K562 (cell line): ENCODE measurements around the gene BICD1.

Source experiments
- BHLHE40 ChIP-seq: IDR thresholded peaks from 2 replicates; pipeline ENCODE4 v1.6.1; 2011; ENCODE audit warnings: low read length, improper control_type of control experiment
- CBX5 ChIP-seq: IDR thresholded peaks from 2 replicates; pipeline ENCODE4 v1.6.1; 2014; ENCODE audit warnings: low read depth, borderline replicate concordance
- CTCF ChIP-seq, 3 experiments: IDR thresholded peaks in 2 of 3; conservative IDR thresholded peaks in 1 of 3; 2 replicates each; pipeline ENCODE4 v1.5.1; 2011 to 2012; ENCODE audit warnings: low read length in 3 of 3, mild to moderate bottlenecking in 3 of 3, control low read depth in 2 of 3, improper control_type of control experiment in 1 of 3, inconsistent platforms in 1 of 3, low read depth in 1 of 3, mixed read lengths in 1 of 3, moderate library complexity in 1 of 3; ENCODE audit not compliant: insufficient read depth in 2 of 3
- E2F3 ChIP-seq: fragments of 250-450 bp; sonication (Bioruptor Pico); IDR thresholded peaks from 2 replicates; pipeline ENCODE4 v1.4.0; 2020; ENCODE audit warnings: mild to moderate bottlenecking
- NKRF ChIP-seq: fragments of 450-650 bp; IDR thresholded peaks from 2 replicates; pipeline ENCODE4 v1.6.1; 2016; ENCODE audit warnings: borderline replicate concordance
- PHF8 ChIP-seq: fragments of 200-600 bp; sonication (generic); IDR thresholded peaks from 2 replicates; pipeline ENCODE4 v1.6.1; 2012; ENCODE audit warnings: mixed run types, mild to moderate bottlenecking, inconsistent platforms, low read length, moderate library complexity, borderline replicate concordance
- POLR2AphosphoS5 ChIP-seq: IDR thresholded peaks from 2 replicates; pipeline ENCODE4 v1.6.1; 2011; ENCODE audit warnings: mild to moderate bottlenecking, low read depth, low read length, moderate library complexity; ENCODE audit not compliant: control insufficient read depth, insufficient read depth
- RBM22 ChIP-seq: fragments of 200-400 bp; formaldehyde crosslinking; IDR thresholded peaks from 2 replicates; pipeline ENCODE4 v1.6.1; 2018; ENCODE audit warnings: low read length, low read depth; ENCODE audit not compliant: poor library complexity, severe bottlenecking
- RFX5 ChIP-seq: IDR thresholded peaks from 2 replicates; pipeline ENCODE4 v1.6.1; 2011; ENCODE audit warnings: low read depth, mild to moderate bottlenecking, improper control_type of control experiment, low read length
- SMAD1 ChIP-seq: fragments of 150-350 bp; IDR thresholded peaks from 2 replicates; pipeline ENCODE4 v1.6.1; 2014; ENCODE audit warnings: low read length, low read depth; ENCODE audit not compliant: partially characterized antibody
- SMARCE1 ChIP-seq: fragments of 450-650 bp; IDR thresholded peaks from 2 replicates; pipeline ENCODE4 v1.7.1; 2016; ENCODE audit warnings: mild to moderate bottlenecking

GRCh38 chr12:32382226-32382625 lies 275.6 kb downstream of the BICD1 start:
- TF ChIP-seq RFX5 (no peak), SMAD1 (no peak), CBX5 (no peak), CTCF (IDR thresholded peaks at IDR 0.05 in 2 of 3, conservative IDR thresholded peaks at IDR 0.05 in 1 of 3; ENCODE audit: insufficient read depth in 2 of 3, low read depth in 1 of 3, low read length in 3 of 3) (no peak), POLR2AphosphoS5 (no peak), RBM22 (no peak), BHLHE40 (no peak), SMARCE1 (no peak), PHF8 (no peak), NKRF (no peak), E2F3 (CRISPR knock-in tag) (no peak)
